ENCODE data around the gene COBLL1.
"Not testable (repeated sequence)": the region's sequence is repeated elsewhere in the genome, so short reads cannot be mapped to it uniquely, and the experiment has no call there.

The COBLL1 gene

DNA sequence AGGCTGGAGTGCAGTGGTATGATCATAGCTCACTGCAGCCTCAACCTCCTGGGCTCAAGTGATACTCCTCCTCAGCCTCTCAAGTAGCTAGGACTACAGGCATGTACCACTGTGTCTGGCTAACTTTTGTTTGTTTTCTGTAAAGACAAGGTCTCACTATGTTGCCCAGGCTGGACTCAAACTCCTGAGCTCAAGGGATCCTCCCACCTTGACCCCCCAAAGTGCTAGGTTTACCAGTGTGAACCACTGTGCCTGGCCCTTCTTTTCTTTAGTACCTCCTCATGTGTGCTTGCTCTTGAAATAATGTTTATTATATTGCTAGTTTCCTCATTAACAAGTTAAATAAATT, 19.0 kb upstream of the COBLL1 start:
- TF ChIP-seq, protein P1, sequence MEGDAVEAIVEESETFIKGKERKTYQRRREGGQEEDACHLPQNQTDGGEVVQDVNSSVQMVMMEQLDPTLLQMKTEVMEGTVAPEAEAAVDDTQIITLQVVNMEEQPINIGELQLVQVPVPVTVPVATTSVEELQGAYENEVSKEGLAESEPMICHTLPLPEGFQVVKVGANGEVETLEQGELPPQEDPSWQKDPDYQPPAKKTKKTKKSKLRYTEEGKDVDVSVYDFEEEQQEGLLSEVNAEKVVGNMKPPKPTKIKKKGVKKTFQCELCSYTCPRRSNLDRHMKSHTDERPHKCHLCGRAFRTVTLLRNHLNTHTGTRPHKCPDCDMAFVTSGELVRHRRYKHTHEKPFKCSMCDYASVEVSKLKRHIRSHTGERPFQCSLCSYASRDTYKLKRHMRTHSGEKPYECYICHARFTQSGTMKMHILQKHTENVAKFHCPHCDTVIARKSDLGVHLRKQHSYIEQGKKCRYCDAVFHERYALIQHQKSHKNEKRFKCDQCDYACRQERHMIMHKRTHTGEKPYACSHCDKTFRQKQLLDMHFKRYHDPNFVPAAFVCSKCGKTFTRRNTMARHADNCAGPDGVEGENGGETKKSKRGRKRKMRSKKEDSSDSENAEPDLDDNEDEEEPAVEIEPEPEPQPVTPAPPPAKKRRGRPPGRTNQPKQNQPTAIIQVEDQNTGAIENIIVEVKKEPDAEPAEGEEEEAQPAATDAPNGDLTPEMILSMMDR (IDR thresholded peaks at IDR 0.05; ENCODE audit: low read depth, low read length) = no peak
- no peak for TF ChIP-seq MYC (IDR thresholded peaks at IDR 0.05; ENCODE audit: low read depth, low read length)
- no peak for TF ChIP-seq POLR2A (IDR thresholded peaks at IDR 0.05; ENCODE audit: extremely low read depth, insufficient read length)
- TF ChIP-seq, protein P2, sequence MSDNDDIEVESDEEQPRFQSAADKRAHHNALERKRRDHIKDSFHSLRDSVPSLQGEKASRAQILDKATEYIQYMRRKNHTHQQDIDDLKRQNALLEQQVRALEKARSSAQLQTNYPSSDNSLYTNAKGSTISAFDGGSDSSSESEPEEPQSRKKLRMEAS (IDR thresholded peaks at IDR 0.05; ENCODE audit: low read depth, low read length) = no peak
- DNase-seq (ENCODE audit: low read depth) = no peak
- H3K4me3 ChIP-seq (ENCODE audit: low read depth, low read length) = no peak overlapping the region

DNA sequence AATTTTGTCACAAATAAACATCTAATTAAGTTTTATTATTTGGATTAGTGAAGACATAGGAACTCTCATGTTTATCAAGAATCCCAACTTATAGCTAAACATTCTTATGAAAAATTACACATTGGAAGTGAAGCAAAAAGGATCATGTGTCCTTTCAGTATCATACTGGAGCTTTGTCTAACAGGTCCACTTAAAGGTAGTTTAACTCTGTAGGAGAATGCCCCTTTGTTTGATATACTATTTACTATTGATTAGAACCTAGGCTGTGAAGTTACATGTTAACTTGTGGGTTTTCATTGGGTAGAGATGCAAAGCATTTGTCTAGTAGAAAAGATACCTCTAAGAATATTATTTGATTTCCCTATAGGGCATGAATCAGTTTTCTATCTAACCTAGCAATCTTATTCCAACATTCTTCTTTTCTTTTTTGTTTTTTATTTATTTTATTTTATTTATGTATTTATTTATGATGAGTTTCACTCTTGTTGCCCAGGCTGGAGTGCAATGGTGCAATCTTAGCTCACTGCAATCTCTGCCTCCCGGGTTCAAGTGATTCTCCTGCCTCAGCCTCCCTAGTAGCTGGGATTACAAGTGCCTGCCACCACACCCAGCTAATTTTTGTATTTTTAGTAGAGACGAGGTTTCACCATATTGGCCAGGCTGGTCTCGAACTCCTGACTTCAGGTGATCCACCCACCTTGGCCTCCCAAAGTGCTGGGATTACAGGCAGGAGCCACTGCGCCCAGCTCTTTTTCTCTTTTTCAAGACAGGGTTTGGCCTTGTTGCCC, 18.5 kb upstream of the COBLL1 start:
- H3K4me3 ChIP-seq (ENCODE audit: low read depth, low read length); DNase-seq (ENCODE audit: low read depth): not testable (repeated sequence)

DNA sequence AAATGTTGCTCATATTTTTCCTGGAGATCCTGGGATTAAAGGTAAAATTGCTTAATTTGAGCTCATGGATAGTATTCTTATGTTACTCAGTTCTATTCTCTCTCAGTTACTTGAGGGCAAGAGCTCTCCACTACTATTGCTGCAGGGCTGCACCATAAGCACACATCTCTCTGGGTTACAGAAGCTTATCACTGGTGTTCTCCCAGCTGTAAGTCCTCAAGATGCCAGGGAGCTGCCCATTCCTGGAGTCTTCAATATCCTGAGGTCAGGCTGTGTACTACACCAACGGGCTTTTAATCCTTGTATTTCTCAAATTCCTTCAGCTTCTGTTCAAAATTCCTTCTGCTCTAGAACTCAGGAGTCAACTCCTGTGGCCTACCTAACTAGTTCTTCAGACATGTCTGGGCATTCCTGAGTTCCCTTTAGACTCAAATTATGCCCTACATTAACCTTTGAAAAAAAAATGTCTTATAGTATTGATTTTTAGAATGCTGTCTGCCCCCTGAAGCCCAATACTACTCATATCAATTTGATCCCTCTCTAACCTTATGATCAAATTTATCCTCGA, 17.7 kb upstream of the COBLL1 start:
- TF ChIP-seq MYC (IDR thresholded peaks at IDR 0.05; ENCODE audit: low read depth, low read length) (no peak), POLR2A (IDR thresholded peaks at IDR 0.05; ENCODE audit: extremely low read depth, insufficient read length) (no peak)
- TF ChIP-seq, protein P1 (IDR thresholded peaks at IDR 0.05; ENCODE audit: low read depth, low read length) = no peak
- no peak for DNase-seq (ENCODE audit: low read depth)
- no peak overlapping the region for H3K4me3 ChIP-seq (ENCODE audit: low read depth, low read length)

DNA sequence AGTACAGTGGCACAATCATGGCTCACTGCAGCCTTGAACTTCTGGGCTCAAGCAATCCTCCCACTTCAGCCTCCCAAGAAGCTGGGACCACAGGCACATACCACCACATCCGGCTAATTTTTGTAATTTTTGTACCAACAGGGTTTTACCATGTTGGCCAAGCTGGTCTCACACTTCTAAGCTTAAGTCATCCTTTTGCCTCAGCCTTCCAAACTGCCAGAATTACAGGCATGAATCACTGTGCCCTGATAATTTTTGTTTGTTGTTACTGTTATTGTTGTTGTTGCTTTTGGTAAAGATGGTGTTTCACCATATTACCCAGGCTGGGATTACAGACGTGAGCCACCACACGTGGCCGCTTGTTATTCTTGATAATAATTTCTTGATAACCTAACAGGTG, 10.5 kb upstream of the COBLL1 start:
- DNase-seq (ENCODE audit: low read depth) = no peak
- TF ChIP-seq MYC (IDR thresholded peaks at IDR 0.05; ENCODE audit: low read depth, low read length) (no peak), POLR2A (IDR thresholded peaks at IDR 0.05; ENCODE audit: extremely low read depth, insufficient read length) (no peak)
- TF ChIP-seq, protein P1 (IDR thresholded peaks at IDR 0.05; ENCODE audit: low read depth, low read length) = no peak
- TF ChIP-seq, protein P2 (IDR thresholded peaks at IDR 0.05; ENCODE audit: low read depth, low read length) = no peak
- H3K4me3 ChIP-seq (ENCODE audit: low read depth, low read length) = no peak overlapping the region

DNA sequence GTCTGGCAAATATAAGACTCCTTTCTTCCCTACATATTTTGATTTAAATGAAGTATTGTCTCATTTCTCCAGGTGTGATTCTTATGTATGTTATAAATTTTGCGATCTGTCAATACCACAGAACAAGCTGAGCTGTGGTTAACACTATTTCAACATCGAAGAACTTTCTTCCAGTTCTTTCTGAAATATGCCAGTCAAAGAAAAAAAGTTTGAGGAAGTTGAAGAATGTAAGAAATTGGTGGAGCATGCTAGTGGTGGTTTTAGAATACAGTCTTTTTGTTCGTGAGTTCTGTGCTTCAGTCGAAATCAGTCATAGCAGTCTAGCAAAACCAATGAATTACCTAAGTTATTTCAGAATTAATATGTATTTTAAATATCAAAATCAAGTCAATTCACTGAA, 8.6 kb upstream of the COBLL1 start:
- DNase-seq (ENCODE audit: low read depth) = peak; percentile 45
- TF ChIP-seq, protein P1 (IDR thresholded peaks at IDR 0.05; ENCODE audit: low read depth, low read length) = no peak
- TF ChIP-seq MYC (IDR thresholded peaks at IDR 0.05; ENCODE audit: low read depth, low read length) (no peak), POLR2A (IDR thresholded peaks at IDR 0.05; ENCODE audit: extremely low read depth, insufficient read length) (no peak)
- TF ChIP-seq, protein P2 (IDR thresholded peaks at IDR 0.05; ENCODE audit: low read depth, low read length) = no peak
- no peak overlapping the region for H3K4me3 ChIP-seq (ENCODE audit: low read depth, low read length)

DNA sequence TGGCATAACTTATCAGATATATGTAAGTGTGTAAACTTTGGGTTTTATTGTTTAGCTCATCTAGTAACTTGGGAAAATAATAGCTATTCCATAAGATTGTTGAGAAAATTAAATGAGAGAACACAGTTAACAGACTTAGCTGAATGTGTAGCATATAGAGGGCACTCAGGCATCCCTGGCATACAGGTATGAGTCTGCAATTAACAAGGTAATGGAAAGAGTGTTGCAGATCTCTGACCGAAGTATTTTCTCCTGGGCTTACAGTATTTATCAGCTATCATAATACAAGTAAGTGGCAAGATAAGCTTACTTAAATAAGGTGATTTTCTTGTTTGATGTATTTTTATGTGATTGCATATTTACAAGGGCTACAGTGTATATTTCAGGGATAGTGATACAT, 7.9 kb upstream of the COBLL1 start:
- TF ChIP-seq MYC (IDR thresholded peaks at IDR 0.05; ENCODE audit: low read depth, low read length) = no peak
- TF ChIP-seq, protein P1 (IDR thresholded peaks at IDR 0.05; ENCODE audit: low read depth, low read length) = no peak
- TF ChIP-seq POLR2A (IDR thresholded peaks at IDR 0.05; ENCODE audit: extremely low read depth, insufficient read length) = no peak
- TF ChIP-seq, protein P2 (IDR thresholded peaks at IDR 0.05; ENCODE audit: low read depth, low read length) = no peak
- DNase-seq (ENCODE audit: low read depth) = no peak
- no peak overlapping the region for H3K4me3 ChIP-seq (ENCODE audit: low read depth, low read length)
